Measurements from ENCODE around the gene UBD.

DNA sequence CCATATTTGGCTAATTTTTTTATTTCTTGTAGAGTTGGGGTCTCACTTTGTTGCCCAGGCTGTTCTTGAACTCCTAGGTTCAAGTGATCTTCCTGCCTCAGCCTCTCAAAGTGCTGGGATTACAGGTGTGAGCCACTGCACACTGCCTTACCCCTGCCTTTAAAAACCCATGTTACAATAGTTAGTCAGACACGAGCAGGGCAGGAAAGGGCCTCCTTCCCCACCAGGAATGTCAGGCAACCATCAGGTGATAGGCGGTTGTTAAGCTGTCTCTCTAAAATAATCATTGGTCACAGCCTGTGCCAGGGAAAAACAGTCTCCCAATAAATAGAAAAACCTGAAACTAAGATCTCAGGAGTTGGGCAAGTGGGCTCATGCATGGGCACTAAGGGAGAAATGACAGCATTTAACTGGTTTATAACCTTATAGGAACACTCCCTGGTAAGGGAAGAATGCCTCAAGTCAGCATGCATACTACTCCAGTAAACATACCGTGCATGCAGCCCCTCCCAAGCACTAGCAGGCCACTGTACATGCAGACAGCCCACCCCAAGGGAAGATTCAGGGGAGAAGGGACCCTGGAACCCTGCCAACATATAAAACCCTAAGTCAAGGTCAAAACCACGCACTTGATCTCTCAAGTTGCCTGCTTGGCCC lies 33.8 kb upstream of the UBD start:
- TF ChIP-seq EP300 (IDR thresholded peaks at IDR 0.05) (no peak), POLR2A (IDR thresholded peaks at IDR 0.05) (no peak)
